GM23338 (cell line): ENCODE measurements around the gene RBPJL. TPM values are rescaled to one million over a fixed set of nuclear protein-coding genes. Genes with fewer than 3 reads are reported as not detected.
A peak's percentile ranks its signal among the peaks of the same experiment; 100 is the strongest.

ENCODE experiments used
- ATAC-seq: fragments of 200-7000 bp; cut with Tn5 transposase; 3 replicates; pipeline ENCODE4 v1.9.1; 2020
- DNase-seq: peaks from one replicate; pipeline ENCODE4 v3.0.0-alpha.2; 2015; ENCODE audit warnings: low spot score
- H2AFZ ChIP-seq: fragments of 200-600 bp; sonication (generic); 2 replicates; pipeline ENCODE4 v1.8.0; 2016; ENCODE audit warnings: antibody characterized with exemption, mild to moderate bottlenecking, moderate library complexity
- H3F3A ChIP-seq: fragments of 200-600 bp; sonication (generic); replicated peaks from 2 replicates; pipeline ENCODE4 v1.8.0; 2017; ENCODE audit warnings: antibody characterized with exemption, mixed run types, low read depth
- H3K27ac ChIP-seq: fragments of 200-600 bp; sonication (generic); 2 replicates; pipeline ENCODE4 v1.6.1; 2016; ENCODE audit warnings: low read depth
- H3K27me3 ChIP-seq: fragments of 200-600 bp; sonication (generic); 2 replicates; pipeline ENCODE4 v1.8.0; 2016; ENCODE audit warnings: mild to moderate bottlenecking, mixed run types, moderate library complexity; ENCODE audit not compliant: insufficient read depth
- H3K36me3 ChIP-seq: fragments of 200-600 bp; sonication (generic); 2 replicates; pipeline ENCODE4 v1.8.0; 2016; ENCODE audit warnings: mild to moderate bottlenecking; ENCODE audit not compliant: insufficient read depth
- H3K4me1 ChIP-seq: fragments of 200-600 bp; sonication (generic); 2 replicates; pipeline ENCODE4 v1.8.0; 2016; ENCODE audit warnings: mild to moderate bottlenecking, moderate library complexity; ENCODE audit not compliant: insufficient read depth
- H3K4me2 ChIP-seq: fragments of 200-600 bp; sonication (generic); 2 replicates; pipeline ENCODE4 v1.7.1; 2017; ENCODE audit warnings: mixed run types
- H3K4me3 ChIP-seq: fragments of 200-600 bp; sonication (generic); 2 replicates; pipeline ENCODE4 v1.6.1; 2016; ENCODE audit warnings: mixed run types
- H3K79me2 ChIP-seq: fragments of 200-600 bp; sonication (generic); replicated peaks from 2 replicates; pipeline ENCODE4 v1.8.0; 2017; ENCODE audit warnings: mild to moderate bottlenecking; ENCODE audit not compliant: insufficient read depth
- H3K9me2 ChIP-seq: fragments of 200-600 bp; sonication (generic); 2 replicates; pipeline ENCODE4 v1.8.0; 2017; ENCODE audit not compliant: insufficient read depth
- H4K20me1 ChIP-seq: fragments of 200-600 bp; sonication (generic); replicated peaks from 2 replicates; pipeline ENCODE4 v1.8.0; 2017; ENCODE audit warnings: mild to moderate bottlenecking; ENCODE audit not compliant: insufficient read depth
- H3K27ac Mint-ChIP-seq: 2 replicates; pipeline ENCODE4 v1.8.0; 2020; ENCODE audit warnings: inconsistent platforms, mild to moderate bottlenecking, moderate library complexity, mixed read lengths
- H3K27me3 Mint-ChIP-seq: 3 replicates; pipeline ENCODE4 v1.8.0; 2022; ENCODE audit warnings: low read depth, mild to moderate bottlenecking, moderate library complexity, mixed read lengths, inconsistent platforms; ENCODE audit not compliant: insufficient read depth, poor library complexity
- H3K36me3 Mint-ChIP-seq: 3 replicates; pipeline ENCODE4 v1.8.0; 2021; ENCODE audit warnings: low read depth, mild to moderate bottlenecking, inconsistent platforms, moderate library complexity, mixed read lengths
- H3K4me1 Mint-ChIP-seq: 3 replicates; pipeline ENCODE4 v1.8.0; 2020; ENCODE audit warnings: mild to moderate bottlenecking, inconsistent platforms, mixed read lengths
- H3K4me3 Mint-ChIP-seq: 3 replicates; pipeline ENCODE4 v1.8.0; 2021; ENCODE audit warnings: moderate library complexity, mild to moderate bottlenecking, inconsistent platforms, mixed read lengths
- H3K9me3 Mint-ChIP-seq: 3 replicates; pipeline ENCODE4 v1.8.0; 2020; ENCODE audit warnings: moderate library complexity, mild to moderate bottlenecking, inconsistent platforms, mixed read lengths
- CREB1 ChIP-seq: fragments of 250-450 bp; sonication (Bioruptor Pico); IDR thresholded peaks from 2 replicates; pipeline ENCODE4 v1.5.0; 2020; ENCODE audit warnings: low read depth, mild to moderate bottlenecking, moderate library complexity
- EZH2phosphoT487 ChIP-seq: fragments of 200-600 bp; sonication (generic); IDR thresholded peaks from one replicate; pipeline ENCODE4 v1.8.1; 2018; ENCODE audit warnings: antibody characterized with exemption; ENCODE audit not compliant: unreplicated experiment
- JUNB ChIP-seq: IDR thresholded peaks from one replicate; pipeline ENCODE4 v1.6.1; 2016; ENCODE audit warnings: antibody characterized with exemption; ENCODE audit not compliant: unreplicated experiment
- NANOG ChIP-seq: IDR thresholded peaks from 2 replicates; pipeline ENCODE4 v1.6.1; 2016; ENCODE audit warnings: antibody characterized with exemption, borderline replicate concordance
- POLR2AphosphoS5 ChIP-seq: IDR thresholded peaks from 2 replicates; pipeline ENCODE4 v1.6.1; 2016; ENCODE audit warnings: antibody characterized with exemption, low read depth
- STAT1 ChIP-seq: IDR thresholded peaks from one replicate; pipeline ENCODE4 v1.6.1; 2016; ENCODE audit warnings: antibody characterized with exemption; ENCODE audit not compliant: unreplicated experiment
- ZNF114 ChIP-seq: fragments of 250-450 bp; sonication (Bioruptor Pico); IDR thresholded peaks from 2 replicates; pipeline ENCODE4 v1.5.0; 2020; ENCODE audit warnings: mild to moderate bottlenecking, moderate library complexity
- ZNF331 ChIP-seq: fragments of 250-450 bp; sonication (Bioruptor Pico); IDR thresholded peaks from 2 replicates; pipeline ENCODE4 v1.5.0; 2020; ENCODE audit warnings: low read depth, mild to moderate bottlenecking, moderate library complexity
- ZNF462 ChIP-seq: fragments of 250-450 bp; sonication (Bioruptor Pico); IDR thresholded peaks from 2 replicates; pipeline ENCODE4 v1.5.0; 2020; ENCODE audit warnings: mild to moderate bottlenecking, moderate library complexity
- polyA plus RNA-seq: library from polyadenylated mRNA; unstranded; fragments of >200 nt; fragmentation: Nextera tagmentation; extraction: Ambion mirVana; gene quantifications from 2 replicates; pipeline ENCODE4 v1.2.1, GENCODE V29; 2016
- total RNA-seq: library from RNA; depleted of rRNA; stranded (reverse); fragments of >200 nt; shearing (Covaris generic); gene quantifications from 2 replicates; pipeline ENCODE4 v1.2.3, GENCODE V29; 2014
- TF ChIP-seq, protein P1 (sequence below), 2 experiments: fragments of 200-600 bp in 1 of 2; sonication (generic) in 1 of 2; conservative IDR thresholded peaks; 2 replicates each; pipeline versions ENCODE4 v1.5.1 to v1.6.1; 2016 to 2017; ENCODE audit warnings: antibody characterized with exemption in 2 of 2, low read depth in 2 of 2, mild to moderate bottlenecking in 2 of 2, moderate library complexity in 1 of 2

The RBPJL gene
- total and polyA plus RNA-seq, 2 experiments from 2014 or later = 0.44 to 0.66 TPM

DNA sequence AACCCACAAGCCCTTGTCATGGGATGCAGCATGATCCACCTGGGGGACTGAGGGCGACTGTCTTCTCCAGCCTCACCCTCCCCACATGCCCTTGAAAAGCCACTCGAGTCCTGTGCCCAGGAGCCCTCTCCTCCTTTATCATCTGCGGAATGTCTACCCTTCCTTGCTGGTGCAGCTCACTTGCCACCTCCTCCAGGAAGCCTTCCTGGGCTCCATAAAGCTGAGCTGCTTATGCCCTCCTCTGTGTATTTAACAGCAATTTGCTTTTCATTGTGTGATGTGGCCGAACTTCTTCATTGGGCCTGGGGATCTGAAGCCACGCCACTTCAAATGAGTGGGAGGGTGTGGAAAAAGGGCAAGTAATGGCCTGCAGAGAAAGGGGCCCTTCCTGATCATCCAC, 17.8 kb upstream of the RBPJL start (continued):
- TF ChIP-seq ZNF462 (CRISPR knock-in tag) (no peak), CREB1 (CRISPR knock-in tag) (no peak), NANOG (no peak), JUNB (no peak), EZH2phosphoT487 (no peak), POLR2AphosphoS5 (no peak)

GRCh38 chr20:45289942-45290676, 16.5 kb upstream of the RBPJL start:
- H3K27ac Mint-ChIP-seq = no peak overlapping the region
- Histone ChIP-seq H3K4me3 (no peak overlapping the region), H3K79me2 (no peaks in the 10 kb centered on the region), H4K20me1 (no peaks in the 10 kb centered on the region), H3F3A (0 out of 2 replicates have a peak, but pooled peaks cover 4% of the 10 kb centered on the region), H3K4me1 (0 out of 2 replicates have a peak, but pooled peaks cover 2% of the 10 kb centered on the region), H3K36me3 (no peaks in the 10 kb centered on the region; the same call in 1 of the 2 replicates), H3K4me2 (no peak overlapping the region), H2AFZ (peak overlapping the region; percentile 53), H3K27ac (no peak overlapping the region), H3K27me3 (peaks cover 40% of the 10 kb centered on the region), H3K9me2 (no peaks in the 10 kb centered on the region)
- no peak for ATAC-seq
- H3K4me3 Mint-ChIP-seq = no peak overlapping the region
- no peak for DNase-seq
- H3K36me3 Mint-ChIP-seq = peaks cover 11% of the 10 kb centered on the region; the same call in 2 of the 3 replicates
- peaks cover 13% of the 10 kb centered on the region for H3K9me3 Mint-ChIP-seq
- peaks cover 10% of the 10 kb centered on the region for H3K4me1 Mint-ChIP-seq
- H3K27me3 Mint-ChIP-seq = peaks cover 30% of the 10 kb centered on the region
- TF ChIP-seq STAT1 (no peak), ZNF331 (no peak), JUNB (no peak), EZH2phosphoT487 (no peak), ZNF114 (CRISPR knock-in tag) (no peak), CREB1 (CRISPR knock-in tag) (no peak), NANOG (no peak)
- TF ChIP-seq, protein P1, sequence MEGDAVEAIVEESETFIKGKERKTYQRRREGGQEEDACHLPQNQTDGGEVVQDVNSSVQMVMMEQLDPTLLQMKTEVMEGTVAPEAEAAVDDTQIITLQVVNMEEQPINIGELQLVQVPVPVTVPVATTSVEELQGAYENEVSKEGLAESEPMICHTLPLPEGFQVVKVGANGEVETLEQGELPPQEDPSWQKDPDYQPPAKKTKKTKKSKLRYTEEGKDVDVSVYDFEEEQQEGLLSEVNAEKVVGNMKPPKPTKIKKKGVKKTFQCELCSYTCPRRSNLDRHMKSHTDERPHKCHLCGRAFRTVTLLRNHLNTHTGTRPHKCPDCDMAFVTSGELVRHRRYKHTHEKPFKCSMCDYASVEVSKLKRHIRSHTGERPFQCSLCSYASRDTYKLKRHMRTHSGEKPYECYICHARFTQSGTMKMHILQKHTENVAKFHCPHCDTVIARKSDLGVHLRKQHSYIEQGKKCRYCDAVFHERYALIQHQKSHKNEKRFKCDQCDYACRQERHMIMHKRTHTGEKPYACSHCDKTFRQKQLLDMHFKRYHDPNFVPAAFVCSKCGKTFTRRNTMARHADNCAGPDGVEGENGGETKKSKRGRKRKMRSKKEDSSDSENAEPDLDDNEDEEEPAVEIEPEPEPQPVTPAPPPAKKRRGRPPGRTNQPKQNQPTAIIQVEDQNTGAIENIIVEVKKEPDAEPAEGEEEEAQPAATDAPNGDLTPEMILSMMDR (conservative IDR thresholded peaks at IDR 0.05; ENCODE audit: low read depth in 2 of 2) = no peak
